BLaER1 treated with 17β-estradiol and CSF1 and Interleukin-3, amounts not matched to agents 10 nM and 100 nM (cell line): ENCODE data around the gene TMBIM6.
A peak's percentile ranks its signal among the peaks of the same experiment; 100 is the strongest.
"Not testable (repeated sequence)": the region's sequence is repeated elsewhere in the genome, so short reads cannot be mapped to it uniquely, and the experiment has no call there.

Experiments
- H3K27ac ChIP-seq, 11 experiments: shearing (Covaris generic); formaldehyde crosslinking; 2 replicates each; pipeline ENCODE4 v1.8.1; 2022
- H3K27me3 ChIP-seq, 11 experiments: shearing (Covaris generic); formaldehyde crosslinking; 2 replicates each; pipeline ENCODE4 v1.8.1; 2022
- H3K36me3 ChIP-seq, 11 experiments: shearing (Covaris generic); formaldehyde crosslinking; 2 replicates each; pipeline ENCODE4 v1.8.1; 2022
- H3K4me1 ChIP-seq, 10 experiments: shearing (Covaris generic); formaldehyde crosslinking; 2 replicates each; pipeline ENCODE4 v1.8.1; 2022
- H3K4me2 ChIP-seq, 11 experiments: shearing (Covaris generic); formaldehyde crosslinking; 2 replicates each; pipeline ENCODE4 v1.8.1; 2022
- H3K4me3 ChIP-seq, 10 experiments: shearing (Covaris generic); formaldehyde crosslinking; 2 replicates each; pipeline ENCODE4 v1.8.1; 2022
- H3K9ac ChIP-seq, 11 experiments: shearing (Covaris generic); formaldehyde crosslinking; 2 replicates each; pipeline ENCODE4 v1.8.1; 2022
- H3K9me3 ChIP-seq, 11 experiments: shearing (Covaris generic); formaldehyde crosslinking; replicated peaks in 1 of 11; 2 replicates each; pipeline ENCODE4 v1.8.1; 2022
- H4K20me1 ChIP-seq, 11 experiments: shearing (Covaris generic); formaldehyde crosslinking; 2 replicates each; pipeline ENCODE4 v1.8.1; 2022
- Cebpa-rat ChIP-seq, 11 experiments: shearing (Covaris generic); IDR thresholded peaks; 2 replicates each; pipeline ENCODE4 v1.8.1; 2022

TMBIM6 gene

DNA sequence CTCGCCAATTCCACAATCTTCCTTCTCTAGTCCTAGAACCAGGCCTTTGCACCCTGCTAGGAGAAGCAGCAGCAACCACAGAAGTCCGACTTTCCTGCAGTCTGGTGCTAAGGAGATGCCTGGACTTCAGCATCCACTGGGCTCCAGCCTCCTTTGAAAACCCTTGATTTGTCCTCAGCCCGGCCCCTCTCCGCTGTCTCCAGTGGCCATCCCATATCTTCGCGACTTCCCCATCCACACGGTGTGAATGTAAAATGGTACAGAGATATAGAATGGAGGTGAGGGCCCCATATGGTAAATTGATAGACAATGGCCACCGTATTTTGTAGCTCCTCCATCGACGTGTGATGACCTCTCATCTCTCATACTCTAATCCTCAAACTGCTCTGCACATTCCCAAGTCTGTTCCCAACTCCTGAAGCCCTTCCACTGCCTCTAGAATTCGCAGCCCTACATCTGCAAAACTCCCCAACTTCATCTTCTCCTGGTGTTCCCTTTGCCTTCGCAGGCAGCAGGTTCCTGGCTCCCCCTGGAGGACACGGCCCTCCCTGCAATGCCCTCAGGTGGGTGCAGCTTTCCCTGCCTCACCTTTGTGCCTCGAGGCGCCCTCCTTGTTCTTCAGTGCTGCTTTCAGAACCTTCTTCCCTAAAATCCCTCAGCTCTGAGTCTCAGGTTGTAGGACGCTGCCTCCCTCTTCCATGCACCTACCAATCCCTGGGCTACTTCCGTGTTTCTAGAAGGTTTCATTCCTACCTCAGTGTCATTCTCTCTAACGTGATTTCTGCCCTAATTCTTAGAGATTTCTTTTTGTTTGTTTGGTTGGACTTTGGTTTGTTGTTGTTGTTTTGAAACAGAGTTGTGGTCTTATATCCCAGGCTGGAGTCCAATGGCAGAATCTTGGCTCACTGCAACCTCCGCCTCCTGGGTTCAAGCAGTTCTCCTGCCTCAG lies 36.7 kb downstream of the TMBIM6 start:
- Histone ChIP-seq H3K9ac (no peak overlapping the region), H3K27me3 (no peaks in the 10 kb centered on the region), H3K4me3 (no peak overlapping the region), H3K4me2 (no peak overlapping the region), H3K36me3 (no peaks in the 10 kb centered on the region), H3K9me3 (peaks cover 0 to 20% (median 0%) of the 10 kb centered on the region in 11 experiments; a peak in 6 of 22 replicates), H4K20me1 (no peaks in the 10 kb centered on the region), H3K27ac (no peak overlapping the region), H3K4me1 (peaks cover 6 to 16% (median 11%) of the 10 kb centered on the region in 10 experiments)
- no peak for TF ChIP-seq Cebpa-rat (IDR thresholded peaks at IDR 0.05)

DNA sequence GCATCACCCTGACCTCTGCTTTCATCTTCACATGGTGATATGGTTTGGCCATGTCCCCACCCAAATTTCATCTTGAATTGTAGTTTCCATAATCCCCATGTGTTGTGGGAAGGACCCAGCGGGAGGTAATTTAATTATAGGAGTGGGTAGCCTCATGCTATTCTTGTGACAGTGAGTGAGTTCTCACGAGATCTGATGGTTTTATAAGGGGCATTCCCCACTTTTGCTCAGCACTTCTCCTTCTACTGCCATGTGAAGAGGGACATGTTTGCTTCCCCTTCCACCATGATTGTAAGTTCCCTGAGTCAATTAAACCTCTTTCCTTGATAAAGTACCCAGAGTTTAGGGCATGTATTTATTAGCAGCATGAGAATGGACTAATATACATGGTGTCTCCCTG lies 38.2 kb downstream of the TMBIM6 start:
- Histone ChIP-seq H3K9me3 (peaks cover 0 to 20% (median 0%) of the 10 kb centered on the region in 11 experiments; a peak in 6 of 22 replicates), H3K27ac (peak overlapping the region in 1 of 11 experiments; percentile 22; a peak in 1 of 22 replicates), H3K9ac (no peak overlapping the region), H3K4me3 (no peak overlapping the region), H3K4me1 (peaks cover 8 to 28% (median 14%) of the 10 kb centered on the region in 10 experiments), H3K36me3 (no peaks in the 10 kb centered on the region), H4K20me1 (no peaks in the 10 kb centered on the region; a peak in 1 of 22 replicates), H3K4me2 (no peak overlapping the region), H3K27me3 (no peaks in the 10 kb centered on the region)
- TF ChIP-seq Cebpa-rat (IDR thresholded peaks at IDR 0.05): no peak

DNA sequence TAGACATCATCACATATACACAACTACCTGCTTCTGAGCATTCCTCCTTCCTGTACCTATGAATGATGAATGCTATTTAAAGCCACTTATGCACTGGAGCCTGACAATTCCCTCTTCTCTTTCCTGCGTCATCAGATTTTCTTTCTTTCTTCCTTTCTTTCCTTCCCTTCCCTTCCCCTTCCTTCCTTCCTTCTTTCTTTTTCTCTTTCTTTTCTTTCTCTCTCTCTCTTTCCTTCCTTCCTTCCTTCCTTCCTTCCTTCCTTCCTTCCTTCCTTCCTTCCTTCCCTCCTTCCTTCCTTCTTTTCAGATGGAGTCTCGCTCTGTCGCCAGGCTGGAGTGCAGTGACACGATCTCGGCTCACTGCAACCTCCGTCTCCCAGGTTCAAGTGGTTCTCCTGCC lies 39.6 kb downstream of the TMBIM6 start:
- H3K4me3 ChIP-seq, H3K27ac ChIP-seq, H3K9ac ChIP-seq, H4K20me1 ChIP-seq, H3K4me2 ChIP-seq, H3K36me3 ChIP-seq, H3K27me3 ChIP-seq: not testable (repeated sequence)
- Histone ChIP-seq H3K4me1 (peaks cover 8 to 39% (median 16%) of the 10 kb centered on the region in 10 experiments), H3K9me3 (peaks cover 0 to 20% (median 0%) of the 10 kb centered on the region in 11 experiments; a peak in 6 of 22 replicates)

GRCh38 chr12:49783917-49784676 lies 42.7 kb downstream of the TMBIM6 start:
- Histone ChIP-seq H3K27me3 (no peaks in the 10 kb centered on the region), H3K4me3 (no peak overlapping the region), H4K20me1 (no peaks in the 10 kb centered on the region; a peak in 1 of 22 replicates), H3K4me1 (peaks cover 1 to 25% (median 8%) of the 10 kb centered on the region in 10 experiments; a peak in 14 of 20 replicates), H3K4me2 (peak overlapping the region in 4 of 11 experiments; percentile 34 to 61 (median 54); a peak in 7 of 22 replicates), H3K9me3 (peaks cover 4 to 23% (median 8%) of the 10 kb centered on the region in 11 experiments; a peak in 17 of 22 replicates), H3K36me3 (peaks cover 0 to 16% (median 6%) of the 10 kb centered on the region in 11 experiments; a peak in 7 of 22 replicates), H3K27ac (peak overlapping the region in 1 of 11 experiments; percentile 1; a peak in 1 of 22 replicates), H3K9ac (no peak overlapping the region)
- TF ChIP-seq Cebpa-rat (IDR thresholded peaks at IDR 0.05): no peak

GRCh38 chr12:49784756-49785409 lies 43.5 kb downstream of the TMBIM6 start:
- Histone ChIP-seq H3K27ac (peak overlapping the region in 1 of 11 experiments; percentile 1; a peak in 1 of 22 replicates), H3K27me3 (no peaks in the 10 kb centered on the region), H3K9me3 (peaks cover 4 to 15% (median 8%) of the 10 kb centered on the region in 11 experiments; a peak in 17 of 22 replicates), H3K4me3 (no peak overlapping the region), H3K4me2 (peak overlapping the region in 5 of 11 experiments; percentile 15 to 61 (median 51); a peak in 9 of 22 replicates), H3K4me1 (peaks cover 8 to 25% (median 13%) of the 10 kb centered on the region in 10 experiments; a peak in 17 of 20 replicates), H4K20me1 (peaks cover 0 to 3% (median 0%) of the 10 kb centered on the region in 11 experiments; a peak in 1 of 22 replicates), H3K9ac (no peak overlapping the region), H3K36me3 (peaks cover 0 to 24% (median 7%) of the 10 kb centered on the region in 11 experiments; a peak in 9 of 22 replicates)
- no peak for TF ChIP-seq Cebpa-rat (IDR thresholded peaks at IDR 0.05)

DNA sequence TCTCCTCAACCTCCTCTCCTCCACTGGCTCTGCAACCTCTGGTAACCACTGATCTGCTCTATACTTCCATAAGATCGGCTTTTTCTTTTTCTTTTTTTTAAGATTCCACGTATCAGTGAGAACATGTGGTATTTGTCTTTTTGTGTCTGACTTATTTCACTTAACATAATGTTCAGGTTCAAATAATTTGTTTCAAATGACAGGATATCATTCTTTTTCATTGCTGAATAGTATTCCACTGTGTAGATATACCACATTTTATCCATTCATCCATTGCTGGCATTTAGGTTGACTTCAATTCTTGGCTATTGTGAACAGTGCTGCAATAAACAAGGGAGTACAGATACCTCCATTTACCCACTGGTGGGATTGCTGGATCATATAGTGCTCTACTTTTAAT lies 46.3 kb downstream of the TMBIM6 start:
- no peak for TF ChIP-seq Cebpa-rat (IDR thresholded peaks at IDR 0.05)
- H4K20me1 ChIP-seq: peaks cover 0 to 15% (median 0%) of the 10 kb centered on the region in 11 experiments; a peak in 2 of 22 replicates
- no peak overlapping the region for H3K9ac ChIP-seq
- peaks cover 8 to 25% (median 16%) of the 10 kb centered on the region in 10 experiments; a peak in 17 of 20 replicates for H3K4me1 ChIP-seq
- no peaks in the 10 kb centered on the region for H3K27me3 ChIP-seq
- H3K27ac ChIP-seq: no peak overlapping the region
- no peak overlapping the region for H3K4me2 ChIP-seq
- H3K4me3 ChIP-seq: no peak overlapping the region
- H3K9me3 ChIP-seq: peaks cover 0 to 9% (median 6%) of the 10 kb centered on the region in 11 experiments; a peak in 13 of 22 replicates
- peaks cover 0 to 52% (median 16%) of the 10 kb centered on the region in 11 experiments; a peak in 15 of 22 replicates for H3K36me3 ChIP-seq

DNA sequence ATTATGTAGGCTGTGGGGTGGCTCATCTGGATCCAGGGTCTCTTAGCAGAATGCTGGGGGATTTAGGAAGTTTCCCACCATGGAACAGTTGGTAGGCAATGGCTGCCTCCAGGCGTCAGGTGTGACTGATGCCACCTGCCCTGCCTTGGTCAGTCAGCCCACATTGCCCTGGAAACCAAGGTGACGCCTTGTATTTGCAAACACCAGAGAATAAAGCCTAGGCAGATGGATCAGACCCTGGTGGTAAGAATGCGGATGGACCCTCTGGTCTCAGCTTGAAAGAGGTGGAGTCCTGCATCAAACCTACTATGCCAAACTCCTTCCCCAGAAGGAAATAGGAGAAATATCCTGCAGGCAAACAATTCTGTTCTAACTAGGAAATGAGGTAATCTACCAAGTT lies 48.6 kb downstream of the TMBIM6 start:
- no peak for TF ChIP-seq Cebpa-rat (IDR thresholded peaks at IDR 0.05)
- H3K9me3 ChIP-seq: peaks cover 0 to 9% (median 6%) of the 10 kb centered on the region in 11 experiments; a peak in 13 of 22 replicates
- no peak overlapping the region for H3K9ac ChIP-seq
- no peak overlapping the region for H3K4me3 ChIP-seq
- H3K36me3 ChIP-seq: peaks cover under 1 to 75% (median 33%) of the 10 kb centered on the region in 11 experiments; a peak in 18 of 22 replicates
- peaks cover 0 to 34% (median 0%) of the 10 kb centered on the region in 11 experiments; a peak in 5 of 22 replicates for H4K20me1 ChIP-seq
- no peak overlapping the region for H3K27ac ChIP-seq
- H3K4me2 ChIP-seq: peak overlapping the region in 3 of 11 experiments; percentile 9 to 34 (median 10); a peak in 5 of 22 replicates
- H3K4me1 ChIP-seq: peaks cover 2 to 17% (median 10%) of the 10 kb centered on the region in 10 experiments; a peak in 17 of 20 replicates
- no peaks in the 10 kb centered on the region for H3K27me3 ChIP-seq
